ENCODE data around the gene ARL15. TPM values are rescaled to one million over a fixed set of nuclear protein-coding genes. Genes with fewer than 3 reads are reported as not detected.

The ARL15 gene
- total RNA-seq, 1 experiment from 2014 or later = 13.0 TPM

DNA sequence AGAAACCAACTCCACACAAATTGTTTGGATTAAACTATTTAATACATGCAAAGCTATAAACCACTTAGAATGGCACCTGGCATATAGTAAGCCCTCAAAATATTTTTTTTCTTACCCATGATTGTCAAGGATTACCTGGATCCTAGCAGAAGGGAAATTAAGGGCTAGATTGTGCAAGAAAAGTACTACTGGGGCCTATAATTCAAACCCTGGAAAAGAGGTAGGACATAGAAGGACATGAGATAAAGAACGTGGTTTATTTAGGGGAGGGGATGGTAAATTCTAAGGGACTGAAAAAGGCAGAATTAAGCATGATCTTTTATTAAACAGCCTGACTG, 14.9 kb upstream of the ARL15 start:
- Histone ChIP-seq H4K5ac (ENCODE audit: insufficient read length, low read depth, low read length) (no peak overlapping the region), H3K4me2 (ENCODE audit: insufficient read depth, insufficient read length, low read length) (no peak overlapping the region), H3K56ac (ENCODE audit: insufficient read length, low read depth, low read length) (no peak overlapping the region), H2AK5ac (ENCODE audit: insufficient read length, low read length) (no peak overlapping the region), H3K18ac (ENCODE audit: insufficient read length, low read depth, low read length) (no peak overlapping the region), H2BK5ac (ENCODE audit: insufficient read length, low read length) (no peak overlapping the region), H3K27ac (ENCODE audit: insufficient read length, low read depth, low read length) (no peak overlapping the region), H3K23me2 (ENCODE audit: insufficient read length, low read depth, low read length, poor library complexity, severe bottlenecking) (no peaks in the 10 kb centered on the region), H3K4ac (ENCODE audit: low read depth, low read length) (no peak overlapping the region), H2BK15ac (ENCODE audit: low read depth, low read length) (no peak overlapping the region), H3K14ac (ENCODE audit: insufficient read depth, low read length) (no peak overlapping the region), H4K8ac (replicated peaks; ENCODE audit: insufficient read length, low read depth, low read length) (no peak overlapping the region), H3K79me1 (ENCODE audit: insufficient read depth, low read depth, low read length, poor library complexity, severe bottlenecking) (no peaks in the 10 kb centered on the region), H3K9me3 (ENCODE audit: control insufficient read depth, low read depth, low read length) (no peaks in the 10 kb centered on the region), H3K4me1 (ENCODE audit: insufficient read depth, low read length) (no peaks in the 10 kb centered on the region; the same call in 1 of the 2 replicates), H3T11ph (ENCODE audit: low read length) (no peak overlapping the region), H3K9ac (ENCODE audit: extremely low read depth, insufficient read length, low read length) (no peak overlapping the region), H2BK20ac (ENCODE audit: low read depth, low read length, poor library complexity, severe bottlenecking) (no peak overlapping the region), H4K20me1 (ENCODE audit: control insufficient read depth, insufficient read depth, insufficient read length) (no peaks in the 10 kb centered on the region), H4K91ac (ENCODE audit: insufficient read length, low read depth, low read length) (no peak overlapping the region), H2AFZ (ENCODE audit: low read length) (no peak overlapping the region), H3K79me2 (ENCODE audit: insufficient read depth, low read length) (no peaks in the 10 kb centered on the region), H2BK120ac (ENCODE audit: low read depth, low read length, poor library complexity, severe bottlenecking) (no peak overlapping the region), H2BK12ac (ENCODE audit: insufficient read length, low read depth, low read length) (no peak overlapping the region), H3K23ac (ENCODE audit: insufficient read length, low read depth, low read length) (no peak overlapping the region), H3K27me3 (ENCODE audit: insufficient read depth, low read length) (no peaks in the 10 kb centered on the region)
- Mint-ChIP-seq H3K4me1 (peaks cover 22 to 26% of the 10 kb centered on the region in 2 experiments), H3K4me3 (no peak overlapping the region), H3K36me3 (ENCODE audit: insufficient read depth in 1 of 3, low read depth in 3 of 3) (0 out of 7 replicates have a peak, but pooled peaks cover 0 to 4% (median 0%) of the 10 kb centered on the region in 3 experiments), H3K27ac (no peak overlapping the region), H3K9me3 (no peaks in the 10 kb centered on the region), H3K27me3 (ENCODE audit: low read depth) (no peaks in the 10 kb centered on the region)
- TF ChIP-seq, protein P1, sequence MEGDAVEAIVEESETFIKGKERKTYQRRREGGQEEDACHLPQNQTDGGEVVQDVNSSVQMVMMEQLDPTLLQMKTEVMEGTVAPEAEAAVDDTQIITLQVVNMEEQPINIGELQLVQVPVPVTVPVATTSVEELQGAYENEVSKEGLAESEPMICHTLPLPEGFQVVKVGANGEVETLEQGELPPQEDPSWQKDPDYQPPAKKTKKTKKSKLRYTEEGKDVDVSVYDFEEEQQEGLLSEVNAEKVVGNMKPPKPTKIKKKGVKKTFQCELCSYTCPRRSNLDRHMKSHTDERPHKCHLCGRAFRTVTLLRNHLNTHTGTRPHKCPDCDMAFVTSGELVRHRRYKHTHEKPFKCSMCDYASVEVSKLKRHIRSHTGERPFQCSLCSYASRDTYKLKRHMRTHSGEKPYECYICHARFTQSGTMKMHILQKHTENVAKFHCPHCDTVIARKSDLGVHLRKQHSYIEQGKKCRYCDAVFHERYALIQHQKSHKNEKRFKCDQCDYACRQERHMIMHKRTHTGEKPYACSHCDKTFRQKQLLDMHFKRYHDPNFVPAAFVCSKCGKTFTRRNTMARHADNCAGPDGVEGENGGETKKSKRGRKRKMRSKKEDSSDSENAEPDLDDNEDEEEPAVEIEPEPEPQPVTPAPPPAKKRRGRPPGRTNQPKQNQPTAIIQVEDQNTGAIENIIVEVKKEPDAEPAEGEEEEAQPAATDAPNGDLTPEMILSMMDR (conservative IDR thresholded peaks at IDR 0.05) = no peak
- no peak for DNase-seq
- WGBS (ENCODE audit: extremely low coverage, insufficient read length, low lambda C conversion rate) = no CpG with 5 or more reads among the region's 1 CpG
